ENCODE measurements around the gene SORD.

DNA sequence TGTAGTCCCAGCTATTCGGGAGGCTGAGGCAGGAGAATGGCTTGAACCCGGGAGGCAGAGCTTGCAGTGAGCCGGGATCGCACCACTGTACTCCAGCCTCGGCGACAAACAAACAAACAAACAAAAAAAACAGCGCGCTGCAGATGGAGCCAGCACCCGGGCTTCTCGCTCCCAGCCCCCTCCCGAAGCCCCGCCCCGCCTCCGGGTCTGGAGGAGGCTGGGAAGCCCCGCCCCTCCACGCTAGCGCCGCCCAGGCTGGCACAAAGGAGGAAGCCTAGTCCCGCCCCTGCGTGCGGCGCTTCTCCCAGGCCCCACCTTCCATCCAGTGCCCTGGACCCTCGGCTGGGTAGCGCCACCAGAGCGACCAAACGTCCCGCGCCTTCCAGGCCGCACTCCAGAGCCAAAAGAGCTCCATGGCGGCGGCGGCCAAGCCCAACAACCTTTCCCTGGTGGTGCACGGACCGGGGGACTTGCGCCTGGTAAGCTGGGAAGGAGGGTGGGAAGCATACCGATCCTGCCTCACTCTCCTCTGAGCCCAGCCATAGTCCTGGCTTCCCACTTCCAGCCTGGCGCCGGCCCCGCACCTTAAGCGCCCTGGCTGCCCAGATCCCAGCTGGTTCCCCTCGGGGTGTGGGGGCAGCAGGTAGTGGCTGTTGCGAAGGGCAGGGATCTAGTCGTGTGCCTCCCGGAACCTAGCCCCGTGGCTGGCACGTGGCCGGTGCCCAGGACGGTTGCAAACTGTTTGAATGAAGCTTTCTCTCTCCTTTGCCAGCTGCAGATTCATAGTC lies at the start of gene SORD:
- TF ChIP-seq, protein P1, sequence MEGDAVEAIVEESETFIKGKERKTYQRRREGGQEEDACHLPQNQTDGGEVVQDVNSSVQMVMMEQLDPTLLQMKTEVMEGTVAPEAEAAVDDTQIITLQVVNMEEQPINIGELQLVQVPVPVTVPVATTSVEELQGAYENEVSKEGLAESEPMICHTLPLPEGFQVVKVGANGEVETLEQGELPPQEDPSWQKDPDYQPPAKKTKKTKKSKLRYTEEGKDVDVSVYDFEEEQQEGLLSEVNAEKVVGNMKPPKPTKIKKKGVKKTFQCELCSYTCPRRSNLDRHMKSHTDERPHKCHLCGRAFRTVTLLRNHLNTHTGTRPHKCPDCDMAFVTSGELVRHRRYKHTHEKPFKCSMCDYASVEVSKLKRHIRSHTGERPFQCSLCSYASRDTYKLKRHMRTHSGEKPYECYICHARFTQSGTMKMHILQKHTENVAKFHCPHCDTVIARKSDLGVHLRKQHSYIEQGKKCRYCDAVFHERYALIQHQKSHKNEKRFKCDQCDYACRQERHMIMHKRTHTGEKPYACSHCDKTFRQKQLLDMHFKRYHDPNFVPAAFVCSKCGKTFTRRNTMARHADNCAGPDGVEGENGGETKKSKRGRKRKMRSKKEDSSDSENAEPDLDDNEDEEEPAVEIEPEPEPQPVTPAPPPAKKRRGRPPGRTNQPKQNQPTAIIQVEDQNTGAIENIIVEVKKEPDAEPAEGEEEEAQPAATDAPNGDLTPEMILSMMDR (IDR thresholded peaks at IDR 0.05 in 2 of 3, conservative IDR thresholded peaks at IDR 0.05 in 1 of 3; ENCODE audit: control insufficient read depth in 2 of 3, extremely low read depth in 1 of 3, insufficient read depth in 1 of 3, low read depth in 3 of 3, low read length in 3 of 3) = no peak
- TF ChIP-seq ATF7 (IDR thresholded peaks at IDR 0.05; ENCODE audit: low read depth) (no peak), JUND (IDR thresholded peaks at IDR 0.05; ENCODE audit: low read depth, low read length) (no peak), STAT3 (IDR thresholded peaks at IDR 0.05; ENCODE audit: low read depth, low read length) (no peak), POLR2A (IDR thresholded peaks at IDR 0.05; ENCODE audit: low read depth, low read length) (peak; percentile 78), FOXK2 (IDR thresholded peaks at IDR 0.05) (no peak), RCOR1 (conservative IDR thresholded peaks at IDR 0.05; ENCODE audit: low read depth, low read length) (no peak)
- TF ChIP-seq, protein P2, sequence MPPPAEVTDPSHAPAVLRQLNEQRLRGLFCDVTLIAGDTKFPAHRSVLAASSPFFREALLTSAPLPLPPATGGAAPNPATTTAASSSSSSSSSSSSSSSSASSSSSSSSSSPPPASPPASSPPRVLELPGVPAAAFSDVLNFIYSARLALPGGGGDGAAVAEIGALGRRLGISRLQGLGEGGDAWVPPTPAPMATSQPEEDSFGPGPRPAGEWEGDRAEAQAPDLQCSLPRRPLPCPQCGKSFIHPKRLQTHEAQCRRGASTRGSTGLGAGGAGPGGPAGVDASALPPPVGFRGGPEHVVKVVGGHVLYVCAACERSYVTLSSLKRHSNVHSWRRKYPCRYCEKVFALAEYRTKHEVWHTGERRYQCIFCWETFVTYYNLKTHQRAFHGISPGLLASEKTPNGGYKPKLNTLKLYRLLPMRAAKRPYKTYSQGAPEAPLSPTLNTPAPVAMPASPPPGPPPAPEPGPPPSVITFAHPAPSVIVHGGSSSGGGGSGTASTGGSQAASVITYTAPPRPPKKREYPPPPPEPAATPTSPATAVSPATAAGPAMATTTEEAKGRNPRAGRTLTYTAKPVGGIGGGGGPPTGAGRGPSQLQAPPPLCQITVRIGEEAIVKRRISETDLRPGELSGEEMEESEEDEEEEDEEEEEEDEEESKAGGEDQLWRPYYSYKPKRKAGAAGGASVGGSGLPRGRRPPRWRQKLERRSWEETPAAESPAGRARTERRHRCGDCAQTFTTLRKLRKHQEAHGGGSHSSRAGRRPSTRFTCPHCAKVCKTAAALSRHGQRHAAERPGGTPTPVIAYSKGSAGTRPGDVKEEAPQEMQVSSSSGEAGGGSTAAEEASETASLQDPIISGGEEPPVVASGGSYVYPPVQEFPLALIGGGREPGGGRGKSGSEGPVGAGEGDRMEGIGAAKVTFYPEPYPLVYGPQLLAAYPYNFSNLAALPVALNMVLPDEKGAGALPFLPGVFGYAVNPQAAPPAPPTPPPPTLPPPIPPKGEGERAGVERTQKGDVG (CRISPR knock-in tag; IDR thresholded peaks at IDR 0.05) = no peak

Data from GM12878 (cell line).